Measurements from ENCODE around the gene TRIM59. TPM values are rescaled to one million over a fixed set of nuclear protein-coding genes. Genes with fewer than 3 reads are reported as not detected.

The TRIM59 gene
- total and polyA plus RNA-seq, 2 of the 4 experiments (the other 2 are of a cell fraction) = 8.0 to 65.4 TPM

GRCh38 chr3:160402221-160403027, 47.2 kb downstream of the TRIM59 start:
- POLR2A ChIA-PET (ENCODE audit: unreplicated experiment) = no interaction called here
- H4K20me1 ChIP-seq (ENCODE audit: insufficient read depth, low read length) = peaks cover 3% of the 10 kb centered on the region
- no peaks in the 10 kb centered on the region; the same call in 1 of the 2 replicates for H3K36me3 ChIP-seq (ENCODE audit: control insufficient read depth, insufficient read depth, low read length)
- no peaks in the 10 kb centered on the region for H3K27me3 ChIP-seq (ENCODE audit: control insufficient read depth, insufficient read depth, low read length)
- peak overlapping the region; percentile 93 for H3K4me2 ChIP-seq (ENCODE audit: low read depth, low read length)
- peak overlapping the region; percentile 40; the same call in 1 of the 2 replicates for H3K23ac ChIP-seq (ENCODE audit: low read depth, low read length)
- no peak overlapping the region for H2BK15ac ChIP-seq (ENCODE audit: low read depth, low read length)
- intact Hi-C loops (cut with micrococcal nuclease) = loop anchor here (2.0 to 5.0 kb wide), 2 partner anchors 46 to 365 kb away; partner anchors contain the start of gene TRIM59
- peak overlapping the region; percentile 59; the same call in 1 of the 2 replicates for H3K9ac ChIP-seq (ENCODE audit: low read depth, low read length)
- H2BK120ac ChIP-seq (ENCODE audit: low read depth, low read length) = peak overlapping the region; percentile 42; the same call in 1 of the 2 replicates
- TF ChIP-seq MAFK (IDR thresholded peaks at IDR 0.05; ENCODE audit: low read depth, low read length) = no peak
- TF ChIP-seq SMC3 (IDR thresholded peaks at IDR 0.05; ENCODE audit: low read depth, low read length) = no peak
- peaks cover 0 to 13% of the 10 kb centered on the region in 2 experiments; a peak in 2 of 4 replicates for H3K79me1 ChIP-seq (ENCODE audit: low read depth in 1 of 2, low read length in 2 of 2)
- ATAC-seq (ENCODE audit: low read depth) (no peak), DNase-seq (no peak)
- no peak overlapping the region for H4K91ac ChIP-seq (ENCODE audit: insufficient read depth, low read depth, low read length)
- H3K4me1 ChIP-seq (ENCODE audit: control insufficient read depth, insufficient read depth, low read length) = no peaks in the 10 kb centered on the region
- H2AK5ac ChIP-seq (ENCODE audit: low read depth, low read length) = no peak overlapping the region
- peak overlapping the region; percentile 37; the same call in 1 of the 2 replicates for H3K56ac ChIP-seq (ENCODE audit: extremely low read depth, insufficient read depth, low read length)
- no peaks in the 10 kb centered on the region for H3K9me3 ChIP-seq (ENCODE audit: control insufficient read depth, insufficient read depth, low read length)
- dilution Hi-C loops (cut with HindIII; ENCODE audit: low sequenced_read_pairs, unreplicated experiment) = no loop called here
- no peak overlapping the region for H2AK9ac ChIP-seq (replicated peaks; ENCODE audit: low read depth, low read length, poor library complexity)
- no peak overlapping the region for H2BK20ac ChIP-seq (ENCODE audit: low read depth, low read length)
- peak overlapping the region; percentile 53; the same call in 1 of the 2 replicates for H3K27ac ChIP-seq (ENCODE audit: insufficient read depth, low read length)
- no peak overlapping the region for H4K8ac ChIP-seq (ENCODE audit: low read depth in 2 of 2, low read length in 2 of 2)
- no peak overlapping the region for H3K4ac ChIP-seq (ENCODE audit: low read depth, low read length)
- CTCF ChIA-PET = no interaction called here
- no TSS peak for BruUV-seq (replicated peaks)
- in situ Hi-C loops (cut with MboI; ENCODE audit: low sequenced_read_pairs) = loop anchor here (25.0 kb wide), 1 partner anchor 515 kb away; no protein-coding TSS in a partner anchor
- H3K14ac ChIP-seq (replicated peaks; ENCODE audit: low read depth, low read length) = no peak overlapping the region
- H3K9me1 ChIP-seq (ENCODE audit: insufficient read depth, low read length) = no peaks in the 10 kb centered on the region
- H2AFZ ChIP-seq (replicated peaks; ENCODE audit: low read length, poor library complexity) = no peak overlapping the region
- no peak overlapping the region; the same call in 1 of the 2 replicates for H3K18ac ChIP-seq (ENCODE audit: low read depth, low read length)
- H4K5ac ChIP-seq (ENCODE audit: low read depth, low read length) = no peak overlapping the region
- no CpG with 5 or more reads among the region's 11 CpGs for WGBS, 2 experiments (ENCODE audit: extremely low coverage in 2 of 2, insufficient read length in 1 of 2)
- H3K4me3 ChIP-seq (ENCODE audit: insufficient read depth, low read depth, low read length) = peak overlapping the region; percentile 60
- peak overlapping the region; percentile 76 for H2BK5ac ChIP-seq (ENCODE audit: low read depth, low read length, poor library complexity, severe bottlenecking)
